Endothelial cell of umbilical vein (primary cell): ENCODE data around the gene PNLIPRP1. TPM values are rescaled to one million over a fixed set of nuclear protein-coding genes. Genes with fewer than 3 reads are reported as not detected.

ENCODE experiments used
- BruUV-seq: library from RNA; stranded (reverse); fragments of 400-500 nt; replicated peaks from 2 replicates; lab custom pipeline; 2021; lab: Mats Ljungman, UMichigan
- CTCF ChIA-PET: fragments of 300-600, 350-600 bp; sonication (Branson Sonifier 250); formaldehyde crosslinking; loops from one replicate; lab custom pipeline; 2021; ENCODE audit warnings: antibody characterized with exemption, inconsistent platforms; lab: Charles Lee
- POLR2A ChIA-PET: fragments of 300-600, 350-600 bp; sonication (Branson Sonifier 250); formaldehyde crosslinking; loops from one replicate; lab custom pipeline; 2021; ENCODE audit warnings: antibody characterized with exemption, inconsistent platforms; lab: Charles Lee
- DNase-seq: peaks from one replicate; pipeline ENCODE4 v3.0.0-alpha.2; 2011; ENCODE audit warnings: low read depth, low spot score
- FAIRE-seq: peaks from 2 replicates; lab custom pipeline; 2011; peaks lifted over from hg19 to GRCh38; lab: Jason Lieb, UNC
- H2AFZ ChIP-seq: 2 replicates; pipeline ENCODE4 v1.6.0; 2012; ENCODE audit warnings: low read depth, low read length, control low read depth, inconsistent platforms
- H3K27ac ChIP-seq: 2 replicates; pipeline ENCODE4 v1.5.1; 2011; ENCODE audit warnings: low read depth, mild to moderate bottlenecking, control low read depth, low read length, moderate library complexity; ENCODE audit not compliant: insufficient read depth
- H3K27me3 ChIP-seq, 2 experiments: 2 replicates each; pipeline versions ENCODE4 v1.6.0 to v1.6.1; 2011; ENCODE audit warnings: low read length in 2 of 2, mixed read lengths in 1 of 2; ENCODE audit not compliant: control insufficient read depth in 2 of 2, insufficient read depth in 2 of 2
- H3K36me3 ChIP-seq, 2 experiments: 2 replicates in 1 of 2; 3 replicates in 1 of 2; pipeline ENCODE4 v1.5.1; 2011; ENCODE audit warnings: low read length in 2 of 2, mild to moderate bottlenecking in 1 of 2, moderate library complexity in 1 of 2; ENCODE audit not compliant: control insufficient read depth in 2 of 2, insufficient read depth in 2 of 2; ENCODE audit errors: extremely low read depth in 1 of 2
- H3K4me1 ChIP-seq: 3 replicates; pipeline ENCODE4 v1.5.1; 2011; ENCODE audit warnings: mild to moderate bottlenecking, low read length; ENCODE audit not compliant: control insufficient read depth, insufficient read depth; ENCODE audit errors: extremely low read depth
- H3K4me2 ChIP-seq: 2 replicates; pipeline ENCODE4 v1.6.1; 2011; ENCODE audit warnings: low read length, control low read depth, mixed read lengths; ENCODE audit not compliant: insufficient read depth
- H3K4me3 ChIP-seq, 3 experiments: fragments of 200-600 bp in 1 of 3; sonication (generic), shearing (Covaris generic) in 1 of 3; replicated peaks in 1 of 3; 2 replicates each; pipeline ENCODE4 v1.5.1; 2011 to 2016; ENCODE audit warnings: control low read depth in 3 of 3, low read length in 3 of 3, mild to moderate bottlenecking in 2 of 3, inconsistent platforms in 1 of 3, low read depth in 1 of 3, moderate library complexity in 1 of 3; ENCODE audit not compliant: insufficient read depth in 1 of 3
- H3K79me2 ChIP-seq: 2 replicates; pipeline ENCODE4 v1.6.0; 2012; ENCODE audit warnings: low read length, inconsistent platforms; ENCODE audit not compliant: control insufficient read depth, insufficient read depth
- H3K9ac ChIP-seq: replicated peaks from 2 replicates; pipeline ENCODE3; 2011; ENCODE audit warnings: low read length, control low read depth; ENCODE audit not compliant: insufficient read depth; ENCODE audit errors: extremely low read depth
- H3K9me1 ChIP-seq: replicated peaks from 3 replicates; pipeline ENCODE4 v1.6.0; 2011; ENCODE audit warnings: mild to moderate bottlenecking, low read length; ENCODE audit not compliant: control insufficient read depth, insufficient read depth; ENCODE audit errors: extremely low read depth
- H3K9me3 ChIP-seq: replicated peaks from 2 replicates; pipeline ENCODE4 v1.5.1; 2012; ENCODE audit warnings: low read length, inconsistent platforms; ENCODE audit not compliant: control insufficient read depth, insufficient read depth
- H4K20me1 ChIP-seq: replicated peaks from 2 replicates; pipeline ENCODE3; 2011; ENCODE audit warnings: mild to moderate bottlenecking, low read length; ENCODE audit not compliant: control insufficient read depth, insufficient read depth; ENCODE audit errors: extremely low read depth
- EZH2 ChIP-seq: IDR thresholded peaks from 2 replicates; pipeline ENCODE4 v1.6.1; 2012; ENCODE audit warnings: borderline replicate concordance, low read depth, mild to moderate bottlenecking, moderate library complexity, low read length, inconsistent platforms; ENCODE audit not compliant: severe bottlenecking
- FOS ChIP-seq: IDR thresholded peaks from 2 replicates; pipeline ENCODE4 v1.6.1; 2011; ENCODE audit warnings: mild to moderate bottlenecking, low read length, moderate library complexity, borderline replicate concordance; ENCODE audit not compliant: insufficient read depth
- MYC ChIP-seq: IDR thresholded peaks from one replicate; pipeline ENCODE4 v1.6.1; 2011; ENCODE audit warnings: mild to moderate bottlenecking, low read depth, low read length
- POLR2AphosphoS5 ChIP-seq: IDR thresholded peaks from 2 replicates; pipeline ENCODE4 v1.6.1; 2012; ENCODE audit warnings: low read depth, mild to moderate bottlenecking, control low read depth, low read length, moderate library complexity; ENCODE audit not compliant: insufficient read depth
- dilution Hi-C: fragments of 300-500 bp; cut with MboI; formaldehyde crosslinking; loops from one replicate; pipeline ENCODE4 v1.15.0; 2019; ENCODE audit warnings: low sequenced_read_pairs; ENCODE audit not compliant: extremely low pct_ligation_motif_present
- intact Hi-C: fragments of 100-400 bp; cut with micrococcal nuclease; formaldehyde crosslinking; loops from one replicate; pipeline ENCODE4 v1.10.0; 2022
- polyA plus RNA-seq, 4 experiments: library from polyadenylated mRNA; depleted of rRNA in 3 of 4; stranded (reverse) in 3 of 4; unstranded in 1 of 4; fragments of >200 nt; gene quantifications; 2 replicates each; pipeline versions ENCODE4 v1.2.1 to v1.2.3, GENCODE V29; 2011 to 2012; ENCODE audit warnings: missing spikeins in 1 of 4
- total RNA-seq: library from RNA; stranded (reverse); gene quantifications from 2 replicates; pipeline ENCODE4 v1.2.3, GENCODE V29; 2021
- TF ChIP-seq, protein P1 (sequence below): IDR thresholded peaks from 2 replicates; pipeline ENCODE4 v1.6.1; 2011; ENCODE audit not compliant: insufficient read depth, insufficient read length
- TF ChIP-seq, protein P2 (sequence below), 2 donors: IDR thresholded peaks; 1 replicate in 1 of 2; 2 replicates in 1 of 2; pipeline ENCODE4 v1.5.1; 2011; ENCODE audit warnings: low read length in 2 of 2, mild to moderate bottlenecking in 2 of 2, moderate library complexity in 2 of 2, control low read depth in 1 of 2, inconsistent platforms in 1 of 2, low read depth in 1 of 2; ENCODE audit not compliant: insufficient read depth in 1 of 2; ENCODE audit errors: extremely low read depth in 1 of 2

PNLIPRP1 gene
- total and polyA plus RNA-seq, 2 donors (not counting 3 experiments of a cell fraction or from before 2014, with no cell fraction given) = not detected

DNA sequence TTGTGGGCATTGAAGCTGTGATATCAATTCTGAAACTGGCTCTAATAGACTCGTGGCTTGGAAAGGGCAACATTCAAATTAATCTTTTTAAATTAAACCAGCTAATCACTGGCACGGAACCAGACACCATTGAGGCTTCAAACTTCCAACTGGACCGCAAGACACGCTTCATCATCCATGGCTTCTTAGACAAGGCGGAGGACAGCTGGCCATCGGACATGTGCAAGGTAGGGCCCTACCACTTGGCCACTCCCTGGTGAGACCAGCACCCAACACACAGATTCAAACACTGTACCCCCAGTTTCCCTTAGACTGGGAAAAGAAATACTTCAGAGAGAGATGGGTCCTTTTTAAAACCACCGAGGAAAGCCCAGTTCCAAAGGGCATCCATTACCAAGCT is 35.1 kb downstream of the PNLIPRP1 start:
- H3K36me3 ChIP-seq = no peaks in the 10 kb centered on the region
- no peaks in the 10 kb centered on the region for H3K27me3 ChIP-seq
- intact Hi-C loops = no loop called here
- no peaks in the 10 kb centered on the region for H3K4me1 ChIP-seq
- no peak overlapping the region for H3K4me2 ChIP-seq
- dilution Hi-C loops = no loop called here
- no peaks in the 10 kb centered on the region for H3K9me1 ChIP-seq
- H3K9me3 ChIP-seq = no peaks in the 10 kb centered on the region
- CTCF ChIA-PET = no interaction called here
- POLR2A ChIA-PET = no interaction called here
- no peak for FAIRE-seq
- H3K4me3 ChIP-seq = no peak overlapping the region
- no peaks in the 10 kb centered on the region for H4K20me1 ChIP-seq
- H2AFZ ChIP-seq = no peak overlapping the region
- H3K9ac ChIP-seq = no peak overlapping the region
- BruUV-seq = no TSS peak
- H3K27ac ChIP-seq = no peak overlapping the region
- H3K79me2 ChIP-seq = no peaks in the 10 kb centered on the region
- TF ChIP-seq, protein P1, sequence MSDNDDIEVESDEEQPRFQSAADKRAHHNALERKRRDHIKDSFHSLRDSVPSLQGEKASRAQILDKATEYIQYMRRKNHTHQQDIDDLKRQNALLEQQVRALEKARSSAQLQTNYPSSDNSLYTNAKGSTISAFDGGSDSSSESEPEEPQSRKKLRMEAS = no peak
- TF ChIP-seq, protein P2, sequence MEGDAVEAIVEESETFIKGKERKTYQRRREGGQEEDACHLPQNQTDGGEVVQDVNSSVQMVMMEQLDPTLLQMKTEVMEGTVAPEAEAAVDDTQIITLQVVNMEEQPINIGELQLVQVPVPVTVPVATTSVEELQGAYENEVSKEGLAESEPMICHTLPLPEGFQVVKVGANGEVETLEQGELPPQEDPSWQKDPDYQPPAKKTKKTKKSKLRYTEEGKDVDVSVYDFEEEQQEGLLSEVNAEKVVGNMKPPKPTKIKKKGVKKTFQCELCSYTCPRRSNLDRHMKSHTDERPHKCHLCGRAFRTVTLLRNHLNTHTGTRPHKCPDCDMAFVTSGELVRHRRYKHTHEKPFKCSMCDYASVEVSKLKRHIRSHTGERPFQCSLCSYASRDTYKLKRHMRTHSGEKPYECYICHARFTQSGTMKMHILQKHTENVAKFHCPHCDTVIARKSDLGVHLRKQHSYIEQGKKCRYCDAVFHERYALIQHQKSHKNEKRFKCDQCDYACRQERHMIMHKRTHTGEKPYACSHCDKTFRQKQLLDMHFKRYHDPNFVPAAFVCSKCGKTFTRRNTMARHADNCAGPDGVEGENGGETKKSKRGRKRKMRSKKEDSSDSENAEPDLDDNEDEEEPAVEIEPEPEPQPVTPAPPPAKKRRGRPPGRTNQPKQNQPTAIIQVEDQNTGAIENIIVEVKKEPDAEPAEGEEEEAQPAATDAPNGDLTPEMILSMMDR (IDR thresholded peaks at IDR 0.05; ENCODE audit: extremely low read depth in 1 of 2, insufficient read depth in 1 of 2, low read depth in 1 of 2, low read length in 2 of 2) = no peak
- TF ChIP-seq POLR2AphosphoS5 = no peak
- TF ChIP-seq MYC = no peak
- no peak for DNase-seq

DNA sequence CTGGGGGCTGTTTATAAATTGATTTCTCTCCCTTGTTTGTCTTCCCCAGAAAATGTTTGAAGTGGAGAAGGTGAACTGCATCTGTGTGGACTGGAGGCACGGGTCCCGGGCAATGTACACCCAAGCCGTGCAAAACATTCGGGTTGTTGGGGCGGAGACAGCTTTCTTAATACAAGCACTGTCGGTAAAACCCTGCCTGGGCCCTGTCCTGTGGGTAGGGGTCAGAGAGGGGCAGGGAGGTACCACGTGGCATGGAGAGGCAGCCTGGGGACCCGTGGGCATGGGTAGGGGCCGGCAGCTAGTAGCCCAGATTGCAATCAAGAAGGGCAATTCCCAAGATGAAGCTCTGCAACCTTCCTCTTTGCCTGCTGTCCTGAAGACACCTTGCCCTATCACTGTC is 36.1 kb downstream of the PNLIPRP1 start:
- BruUV-seq = no TSS peak
- dilution Hi-C loops = no loop called here
- FAIRE-seq (no peak), DNase-seq (no peak)
- TF ChIP-seq, protein P2 (IDR thresholded peaks at IDR 0.05; ENCODE audit: extremely low read depth in 1 of 2, insufficient read depth in 1 of 2, low read depth in 1 of 2, low read length in 2 of 2) = no peak
- no peak for TF ChIP-seq MYC
- no peak for TF ChIP-seq FOS
- no peak for TF ChIP-seq POLR2AphosphoS5
- no peak for TF ChIP-seq EZH2
- intact Hi-C loops = no loop called here
- Histone ChIP-seq H3K9me1 (no peaks in the 10 kb centered on the region), H3K4me3 (no peak overlapping the region), H3K4me2 (no peak overlapping the region), H3K4me1 (no peaks in the 10 kb centered on the region), H3K27me3 (no peaks in the 10 kb centered on the region), H3K79me2 (no peaks in the 10 kb centered on the region), H3K9me3 (no peaks in the 10 kb centered on the region), H3K9ac (no peak overlapping the region), H3K27ac (no peak overlapping the region), H2AFZ (no peak overlapping the region), H3K36me3 (no peaks in the 10 kb centered on the region), H4K20me1 (no peaks in the 10 kb centered on the region)
- CTCF ChIA-PET = no interaction called here
- POLR2A ChIA-PET = no interaction called here
